Ovary (tissue), 9 donors: ENCODE measurements around the gene MDM1. TPM values are rescaled to one million over a fixed set of nuclear protein-coding genes. Genes with fewer than 3 reads are reported as not detected.

Experiments used
- DNase-seq, 5 donors: peaks; one replicate each; pipeline ENCODE4 v3.0.0-alpha.2; 2019 to 2020
- H3K27ac ChIP-seq, 2 donors: fragments of 200-600 bp; one replicate each; pipeline versions ENCODE4 v1.5.1 to v1.8.0; 2019 to 2022
- H3K27me3 ChIP-seq: fragments of 200-600 bp; one replicate; pipeline ENCODE4 v1.8.0; 2022
- H3K36me3 ChIP-seq: fragments of 200-600 bp; sonication (generic); one replicate; pipeline ENCODE4 v1.5.1; 2019
- H3K4me1 ChIP-seq: one replicate; pipeline ENCODE4 v1.8.1; 2013; ENCODE audit warnings: mild to moderate bottlenecking, moderate library complexity; ENCODE audit not compliant: insufficient read depth
- H3K4me3 ChIP-seq: fragments of 200-600 bp; sonication (generic); one replicate; pipeline ENCODE4 v1.5.1; 2017
- H3K9me3 ChIP-seq, 2 donors: fragments of 200-600 bp in 1 of 2; sonication (generic) in 1 of 2; one replicate each; pipeline versions ENCODE4 v1.5.1 to v1.8.1; 2013 to 2019; ENCODE audit warnings: mild to moderate bottlenecking in 1 of 2, moderate library complexity in 1 of 2
- EP300 ChIP-seq: sonication (generic); formaldehyde crosslinking; IDR thresholded peaks from one replicate; pipeline ENCODE4 v1.6.1; 2017; ENCODE audit warnings: antibody characterized with exemption
- POLR2A ChIP-seq: fragments of 450-650 bp; IDR thresholded peaks from one replicate; pipeline ENCODE4 v1.6.1; 2017; ENCODE audit warnings: antibody characterized with exemption, mild to moderate bottlenecking, moderate library complexity
- WGBS, 3 donors: extraction: QIAGEN DNeasy Blood & Tissue Kit in 1 of 3; methylation state at CpG; one replicate each; pipeline versions ENCODE4 v1.1.5 to v1.1.7; 2013 to 2017; 5-methylcytosine and 5-hydroxymethylcytosine counted together
- intact Hi-C, 4 donors: fragments of 100-400 bp; cut with DNase I; formaldehyde crosslinking; loops; one replicate each; pipeline versions ENCODE4 v1.11.0 to v1.15.1; 2022 to 2023
- polyA plus RNA-seq, 2 donors: library from polyadenylated mRNA; stranded (reverse); fragments of 200-250 nt in 1 of 2; fragments of 350-450 nt in 1 of 2; fragmentation: Illumina TruSeq in 1 of 2; extraction: RNeasy Lipid Tissue Mini Kit (QIAGEN cat#74804) in 1 of 2; gene quantifications; one replicate each; pipeline ENCODE4 v1.2.3, GENCODE V29; 2013 to 2014
- total RNA-seq, 7 donors: library from RNA; depleted of rRNA in 2 of 7; stranded (reverse); fragments of >200 nt in 2 of 7; fragmentation: NEBNext Ultra II Directional in 3 of 7; extraction: Animal tissue kit (Norgen Biotek cat#: 25700) in 3 of 7; gene quantifications; one replicate each; pipeline versions ENCODE4 v1.1.0 to v1.2.4, GENCODE V29; 2016 to 2023
- TF ChIP-seq, protein P1 (sequence below), 3 donors: fragments of 450-650 bp in 2 of 3; fragments of 200-600 bp in 1 of 3; IDR thresholded peaks; one replicate each; pipeline versions ENCODE4 v1.5.1 to v1.8.0; 2016 to 2022; ENCODE audit warnings: antibody characterized with exemption in 3 of 3, mild to moderate bottlenecking in 1 of 3
- donor health status: DM: no; HTN: no; CAD: no; lungs with moderate emphysema.
- donor health status: DM: no; HTN: no; CAD: no.
- donor health status: Bipolar disorder and iron deficiency.
- donor health status: DM: yes; HTN: yes; CAD: no.
- donor health status: DM: no; HTN: no; CAD: no.
- donor health status: DM: yes; HTN: yes; CAD: no.

Gene MDM1
- total and polyA plus RNA-seq, 9 donors: 9.1 to 20.4 (median 13.4) TPM

DNA sequence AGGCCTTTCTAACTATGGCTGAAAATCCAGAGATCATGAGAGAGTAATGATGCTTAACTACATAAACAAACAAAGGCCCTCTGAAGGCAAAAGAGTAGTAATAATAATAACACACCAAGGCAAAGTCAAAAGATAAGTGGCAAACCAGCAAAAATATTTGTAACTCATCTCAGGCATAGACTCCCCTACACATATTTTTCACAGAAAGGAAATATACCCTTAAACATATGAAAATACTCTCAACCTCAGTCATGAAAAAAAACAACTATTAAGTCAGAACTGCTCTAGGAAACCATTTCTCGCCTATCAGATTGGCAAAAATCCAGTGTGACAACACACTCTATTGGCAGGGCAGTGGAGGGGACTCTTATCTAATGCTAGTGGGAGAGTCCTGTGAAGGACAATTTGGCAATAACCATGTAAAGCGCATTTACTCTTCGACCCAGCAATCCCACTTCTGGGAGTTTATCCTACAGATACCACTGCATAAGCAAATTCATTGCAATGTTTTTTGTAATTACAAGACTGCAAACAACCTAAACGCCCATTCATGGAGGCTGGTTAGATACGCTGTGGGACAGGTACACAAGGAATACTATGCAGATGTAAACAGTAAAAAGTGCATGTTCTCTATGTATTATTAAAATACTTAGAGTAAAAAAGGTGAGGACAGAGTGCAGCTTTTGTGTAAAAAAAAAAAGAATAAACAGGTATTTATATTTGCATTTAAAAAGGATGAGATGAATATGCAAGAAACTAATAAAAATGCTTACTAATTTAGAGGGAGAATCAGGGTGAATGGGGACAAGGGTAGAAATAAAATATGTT is 52.7 kb downstream of the MDM1 start:
- TF ChIP-seq POLR2A (no peak), EP300 (no peak)
- TF ChIP-seq, protein P1, sequence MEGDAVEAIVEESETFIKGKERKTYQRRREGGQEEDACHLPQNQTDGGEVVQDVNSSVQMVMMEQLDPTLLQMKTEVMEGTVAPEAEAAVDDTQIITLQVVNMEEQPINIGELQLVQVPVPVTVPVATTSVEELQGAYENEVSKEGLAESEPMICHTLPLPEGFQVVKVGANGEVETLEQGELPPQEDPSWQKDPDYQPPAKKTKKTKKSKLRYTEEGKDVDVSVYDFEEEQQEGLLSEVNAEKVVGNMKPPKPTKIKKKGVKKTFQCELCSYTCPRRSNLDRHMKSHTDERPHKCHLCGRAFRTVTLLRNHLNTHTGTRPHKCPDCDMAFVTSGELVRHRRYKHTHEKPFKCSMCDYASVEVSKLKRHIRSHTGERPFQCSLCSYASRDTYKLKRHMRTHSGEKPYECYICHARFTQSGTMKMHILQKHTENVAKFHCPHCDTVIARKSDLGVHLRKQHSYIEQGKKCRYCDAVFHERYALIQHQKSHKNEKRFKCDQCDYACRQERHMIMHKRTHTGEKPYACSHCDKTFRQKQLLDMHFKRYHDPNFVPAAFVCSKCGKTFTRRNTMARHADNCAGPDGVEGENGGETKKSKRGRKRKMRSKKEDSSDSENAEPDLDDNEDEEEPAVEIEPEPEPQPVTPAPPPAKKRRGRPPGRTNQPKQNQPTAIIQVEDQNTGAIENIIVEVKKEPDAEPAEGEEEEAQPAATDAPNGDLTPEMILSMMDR (IDR thresholded peaks at IDR 0.05): no peak
- no peak for DNase-seq
- H3K27me3 ChIP-seq: no peaks in the 10 kb centered on the region
- intact Hi-C loops: no loop called here
- H3K4me1 ChIP-seq: no peaks in the 10 kb centered on the region
- H3K4me3 ChIP-seq: no peak overlapping the region
- H3K36me3 ChIP-seq: no peaks in the 10 kb centered on the region
- no peaks in the 10 kb centered on the region for H3K9me3 ChIP-seq
- no peak overlapping the region for H3K27ac ChIP-seq
- 48 to 55% (median 51%) methylated on average over 5 of the region's 5 CpGs for WGBS, 3 donors

DNA sequence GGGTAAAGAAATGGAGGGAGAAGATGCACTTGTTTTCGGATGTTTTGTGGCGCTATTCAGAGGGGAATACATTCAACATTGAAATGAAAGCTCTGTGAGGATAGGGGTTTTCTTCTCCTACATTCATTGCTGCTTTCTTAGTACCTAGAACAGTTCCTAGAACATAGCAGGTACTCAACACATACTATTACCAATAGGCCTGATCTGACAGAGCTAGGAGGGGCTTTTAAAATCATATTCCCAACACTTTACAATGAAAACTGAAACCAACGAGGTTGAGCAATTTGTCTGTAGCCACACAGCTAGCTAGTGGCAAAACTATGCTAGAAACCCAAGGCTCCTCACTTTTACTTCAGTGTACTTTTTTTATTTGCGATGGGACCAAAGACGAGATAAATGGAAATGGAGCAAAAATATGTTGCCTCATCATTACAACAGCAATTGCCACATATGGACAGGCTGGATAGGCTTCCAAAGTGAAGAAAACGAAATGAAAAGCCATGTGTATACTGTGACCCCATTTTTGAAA is 55.7 kb downstream of the MDM1 start:
- no peaks in the 10 kb centered on the region for H3K9me3 ChIP-seq
- H3K27ac ChIP-seq: no peak overlapping the region
- no peaks in the 10 kb centered on the region for H3K36me3 ChIP-seq
- no peak overlapping the region for H3K4me3 ChIP-seq
- TF ChIP-seq, protein P1 (IDR thresholded peaks at IDR 0.05): no peak
- TF ChIP-seq EP300: no peak
- TF ChIP-seq POLR2A: no peak
- intact Hi-C loops: no loop called here
- H3K4me1 ChIP-seq: no peaks in the 10 kb centered on the region
- WGBS, 3 donors: 92 to 94% (median 93%) methylated on average over 6 of the region's 6 CpGs
- H3K27me3 ChIP-seq: no peaks in the 10 kb centered on the region
- DNase-seq: no peak

DNA sequence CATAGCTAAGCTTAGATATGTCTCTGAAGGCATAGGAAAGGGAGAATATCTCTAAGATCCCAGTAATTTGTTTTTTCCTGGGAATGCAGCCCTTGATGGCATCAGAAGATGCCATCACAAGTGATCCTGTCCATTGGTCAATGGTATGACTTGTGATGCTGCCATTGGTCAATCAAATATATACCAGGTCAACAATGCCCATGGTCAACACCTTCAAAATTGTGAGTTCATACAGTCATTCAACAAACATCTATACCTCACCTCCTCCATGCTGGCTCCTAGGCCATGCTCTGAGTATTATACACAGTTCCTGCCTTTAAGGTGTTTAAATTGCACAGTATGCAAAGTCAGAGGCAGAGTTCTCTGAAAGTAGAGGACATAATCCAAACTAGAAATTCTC is 59.4 kb downstream of the MDM1 start:
- intact Hi-C loops: no loop called here
- no peaks in the 10 kb centered on the region for H3K36me3 ChIP-seq
- H3K9me3 ChIP-seq: no peaks in the 10 kb centered on the region
- no peak for DNase-seq
- no peaks in the 10 kb centered on the region for H3K4me1 ChIP-seq
- TF ChIP-seq EP300: no peak
- TF ChIP-seq, protein P1 (IDR thresholded peaks at IDR 0.05): no peak
- TF ChIP-seq POLR2A: no peak
- H3K27ac ChIP-seq: no peak overlapping the region
- no peak overlapping the region for H3K4me3 ChIP-seq
- H3K27me3 ChIP-seq: no peaks in the 10 kb centered on the region

DNA sequence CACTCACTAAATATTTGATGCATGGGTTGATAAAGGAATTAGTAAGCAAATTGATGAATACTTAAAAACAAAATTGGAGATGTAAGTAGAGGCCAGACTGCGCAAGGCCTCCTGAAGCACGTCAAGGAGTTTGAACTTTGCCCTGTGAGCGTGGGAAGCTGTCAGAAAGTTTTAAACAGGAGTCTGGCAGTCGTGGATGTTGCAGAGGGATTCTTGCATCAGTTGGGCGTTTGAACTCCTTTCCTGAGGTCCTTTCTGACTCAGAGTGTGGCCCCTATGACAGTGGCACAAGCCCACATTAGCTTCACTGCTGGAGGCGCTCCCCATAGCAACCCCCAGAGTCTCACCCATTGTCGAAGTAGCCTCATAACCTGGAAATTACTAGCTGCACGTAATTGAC is 60.8 kb downstream of the MDM1 start:
- Histone ChIP-seq H3K27me3 (no peaks in the 10 kb centered on the region), H3K4me3 (no peak overlapping the region), H3K27ac (no peak overlapping the region), H3K36me3 (no peaks in the 10 kb centered on the region), H3K4me1 (no peaks in the 10 kb centered on the region), H3K9me3 (no peaks in the 10 kb centered on the region)
- DNase-seq: no peak
- TF ChIP-seq POLR2A (no peak), EP300 (no peak)
- TF ChIP-seq, protein P1 (IDR thresholded peaks at IDR 0.05): no peak
- intact Hi-C loops: no loop called here
- WGBS, 3 donors: 44 to 61% (median 60%) methylated on average over 8 of the region's 8 CpGs
